Activated naive CD8-positive, alpha-beta T cell treated with anti-CD3 and anti-CD28 coated beads, Interleukin-2, amount 10 ng/mL, durations not matched to agents 7 days and 5 days (primary cell): ENCODE results near the gene CIB1. TPM values are rescaled to one million over a fixed set of nuclear protein-coding genes. Genes with fewer than 3 reads are reported as not detected.
"Not testable (repeated sequence)": the region's sequence is repeated elsewhere in the genome, so short reads cannot be mapped to it uniquely, and the experiment has no call there.

ENCODE experiments used
- ATAC-seq: fragments of 150-1000 bp; cut with Tn5 transposase; one replicate; pipeline ENCODE4 v1.10.0; 2021; ENCODE audit warnings: low read depth, moderate library complexity
- POLR2A ChIA-PET: fragments of 350-600 bp; sonication (Branson Sonifier 250); formaldehyde crosslinking; loops from one replicate; lab custom pipeline; 2021; ENCODE audit warnings: antibody characterized with exemption; lab: Charles Lee
- DNase-seq: peaks from one replicate; pipeline ENCODE4 v3.0.0; 2021
- H3K27ac Mint-ChIP-seq: one replicate; pipeline ENCODE4 v1.8.0; 2022; ENCODE audit warnings: mild to moderate bottlenecking, mixed read lengths
- H3K27me3 Mint-ChIP-seq: one replicate; pipeline ENCODE4 v1.8.0; 2022; ENCODE audit warnings: mild to moderate bottlenecking, moderate library complexity, mixed read lengths
- H3K36me3 Mint-ChIP-seq: one replicate; pipeline ENCODE4 v1.8.0; 2021; ENCODE audit warnings: mild to moderate bottlenecking, mixed read lengths
- H3K4me1 Mint-ChIP-seq: one replicate; pipeline ENCODE4 v1.8.0; 2021; ENCODE audit warnings: mixed read lengths
- H3K4me3 Mint-ChIP-seq: one replicate; pipeline ENCODE4 v1.8.0; 2022; ENCODE audit warnings: mild to moderate bottlenecking, moderate library complexity, mixed read lengths
- H3K9me3 Mint-ChIP-seq: one replicate; pipeline ENCODE4 v1.8.0; 2021; ENCODE audit warnings: mixed read lengths
- total RNA-seq, 2 experiments: library from RNA; stranded (reverse); gene quantifications; one replicate each; pipeline ENCODE4 v1.2.3, GENCODE V29; 2021

The CIB1 gene
- total RNA-seq: 100 to 1,000 TPM; 129 to 130 TPM

DNA sequence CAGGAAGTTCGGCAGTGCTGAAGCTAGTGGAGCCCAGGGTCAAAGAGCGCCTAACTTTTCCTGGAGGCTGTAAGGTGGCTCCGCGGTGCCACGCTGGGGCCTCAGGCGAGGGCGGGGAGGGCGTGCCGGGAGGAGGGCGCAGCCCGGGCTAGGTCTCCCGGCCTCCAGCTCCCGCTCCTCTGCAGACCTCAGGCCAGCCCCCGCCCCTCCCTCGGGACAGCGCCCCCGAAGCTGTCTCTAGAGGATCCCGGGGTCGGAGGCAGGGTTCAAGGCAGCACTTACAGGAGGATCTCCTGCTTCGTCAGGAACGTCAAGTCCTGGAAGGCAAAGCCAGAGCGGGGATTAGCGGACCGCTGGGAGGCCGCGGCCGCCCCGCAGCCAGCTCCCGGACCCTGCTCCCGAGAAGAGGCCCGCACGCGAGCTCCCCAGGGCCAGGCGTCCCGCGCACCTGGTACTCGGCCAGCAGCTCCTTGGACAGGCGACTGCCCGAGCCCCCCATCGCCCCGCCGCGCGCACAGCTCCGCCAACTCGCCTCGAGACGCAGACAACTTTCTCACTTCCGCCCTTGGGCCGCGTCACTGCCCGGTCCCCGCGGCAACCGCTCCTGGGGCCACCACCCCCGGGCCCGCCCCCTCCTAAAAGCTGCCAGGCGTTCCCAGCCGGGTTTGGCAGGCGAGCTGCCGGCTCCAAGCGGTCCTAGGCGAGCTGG is at the start of gene CIB1:
CIB1 (minus strand) TSS at position 555 of the 709 bp plus-strand sequence; CDS start at position 499, 56 bp downstream.
- POLR2A ChIA-PET: interaction anchor here (0.6 to 4.6 kb wide), 21 partner anchors 8 to 698 kb away, joined by 3 to 40 read pairs (median 4); partner anchors contain the start of genes IDH2, IQGAP1, NGRN and SEMA4B
- Mint-ChIP-seq H3K27ac (peak within 1 kb of the TSS; percentile 93), H3K4me3 (peak within 1 kb of the TSS; percentile 96), H3K9me3 (no peaks in the 10 kb centered on the region), H3K4me1 (peaks cover 45% of the 10 kb centered on the region), H3K27me3 (no peaks in the 10 kb centered on the region), H3K36me3 (peaks cover 23% of the 10 kb centered on the region)
- ATAC-seq (peak; percentile 82), DNase-seq (peak; percentile 73)

DNA sequence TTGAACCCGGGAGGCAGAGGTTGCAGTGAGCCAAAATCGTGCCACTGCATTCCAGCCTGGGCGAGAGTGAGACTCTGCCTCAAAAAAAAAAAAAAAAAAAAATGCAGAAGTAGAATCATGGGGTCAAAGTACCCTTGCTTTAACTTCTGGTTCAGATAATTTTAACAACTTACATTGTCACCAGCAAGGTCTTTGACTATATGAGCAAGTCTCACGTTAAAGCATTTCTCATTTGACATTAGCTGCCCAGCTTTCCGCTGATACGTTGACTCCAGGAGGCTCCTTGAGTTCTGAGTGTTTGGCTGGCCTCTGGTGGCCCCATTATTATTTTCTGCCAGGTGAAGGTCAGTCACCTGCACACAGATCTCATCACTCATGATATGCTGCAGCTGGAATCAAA is 47.9 kb upstream of the CIB1 start:
- ATAC-seq, H3K27ac Mint-ChIP-seq, H3K4me3 Mint-ChIP-seq, H3K36me3 Mint-ChIP-seq, DNase-seq, H3K9me3 Mint-ChIP-seq, H3K27me3 Mint-ChIP-seq, H3K4me1 Mint-ChIP-seq: not testable (repeated sequence)
- POLR2A ChIA-PET: interaction anchor here (0.7 kb wide), 1 partner anchor 12 kb away, joined by 5 read pairs; no protein-coding TSS in a partner anchor

DNA sequence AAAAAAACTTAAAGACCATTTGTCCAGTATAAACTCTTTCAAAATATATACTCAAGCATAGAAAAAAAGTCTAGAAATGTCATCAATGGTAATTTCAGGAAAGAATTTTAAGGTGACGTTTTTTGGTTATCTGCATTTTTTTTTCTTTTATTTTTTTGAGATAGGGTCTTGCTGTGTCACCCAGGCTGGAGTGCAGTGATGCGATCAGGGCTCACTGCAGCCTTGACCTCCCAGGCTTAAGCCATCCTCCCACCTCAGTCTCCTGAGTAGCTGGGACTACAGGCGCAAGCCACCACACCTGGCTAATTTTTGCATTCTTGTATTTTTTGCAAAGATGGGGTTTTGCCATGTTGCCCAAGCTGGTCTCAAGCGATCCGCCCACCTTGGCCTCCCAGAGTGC is 47.0 kb upstream of the CIB1 start:
- H3K4me3 Mint-ChIP-seq, H3K36me3 Mint-ChIP-seq, H3K4me1 Mint-ChIP-seq, DNase-seq, H3K9me3 Mint-ChIP-seq, ATAC-seq, H3K27me3 Mint-ChIP-seq, H3K27ac Mint-ChIP-seq: not testable (repeated sequence)
- POLR2A ChIA-PET: interaction anchor here (0.6 kb wide), 1 partner anchor 160 kb away, joined by 3 read pairs; no protein-coding TSS in a partner anchor

DNA sequence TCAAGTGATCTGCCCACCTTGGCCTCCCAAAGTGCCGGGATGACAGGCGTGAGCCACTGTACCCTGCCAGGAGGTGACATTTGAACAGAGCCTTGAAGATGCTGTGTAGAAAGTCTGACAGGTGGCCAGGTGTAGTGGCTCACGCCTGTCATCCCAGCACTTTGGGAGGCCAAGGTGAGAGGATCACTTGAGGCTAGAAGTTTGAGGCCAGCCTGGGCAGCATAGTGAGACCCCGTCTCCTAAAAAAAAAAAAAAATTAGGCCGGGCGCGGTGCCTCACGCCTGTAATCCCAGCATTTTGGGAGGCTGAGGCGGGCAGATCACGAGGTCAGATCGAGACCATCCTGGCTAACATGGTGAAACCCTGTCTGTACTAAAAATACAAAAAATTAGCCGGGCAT is 44.7 kb upstream of the CIB1 start:
- H3K27me3 Mint-ChIP-seq, POLR2A ChIA-PET, H3K9me3 Mint-ChIP-seq, DNase-seq, ATAC-seq, H3K4me3 Mint-ChIP-seq, H3K4me1 Mint-ChIP-seq, H3K27ac Mint-ChIP-seq, H3K36me3 Mint-ChIP-seq: not testable (repeated sequence)

DNA sequence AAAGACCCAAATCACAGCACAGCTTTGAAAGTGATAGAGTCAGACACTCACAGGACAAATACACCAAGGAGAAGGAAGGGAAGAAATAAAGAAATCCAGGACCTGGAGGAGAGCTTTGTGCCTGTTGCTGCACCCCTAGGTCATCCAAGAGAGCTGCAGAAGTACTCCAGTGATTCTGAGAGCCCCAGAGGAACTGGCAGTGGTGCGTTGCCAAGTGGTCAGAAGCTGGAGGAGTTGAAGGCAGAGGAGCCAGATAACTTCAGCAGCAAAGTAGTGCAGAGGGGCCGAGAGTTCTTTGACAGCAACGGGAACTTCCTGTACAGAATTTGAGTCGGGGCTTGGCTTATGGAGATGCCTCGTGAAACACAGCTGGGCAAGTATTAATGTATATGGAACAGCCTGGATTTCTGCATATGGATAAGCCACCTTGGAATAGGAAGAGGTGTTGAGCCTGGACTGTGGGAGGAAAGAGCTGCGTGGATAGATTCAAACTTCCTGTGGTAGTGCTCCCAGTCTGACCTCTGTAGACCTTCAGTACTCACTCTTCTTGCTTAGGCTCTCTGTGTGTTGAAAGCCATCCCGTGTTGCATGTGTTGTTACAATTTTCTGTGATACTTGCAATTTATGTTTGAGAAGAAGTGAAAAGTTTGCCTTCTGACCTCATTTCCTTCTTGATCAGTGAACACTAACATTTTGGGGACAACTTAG is 37.9 kb upstream of the CIB1 start:
- no peak overlapping the region for H3K27ac Mint-ChIP-seq
- POLR2A ChIA-PET: interaction anchor here (0.8 kb wide), 1 partner anchor 38 kb away, joined by 3 read pairs; the partner anchor contains the start of genes CIB1 and GDPGP1
- H3K36me3 Mint-ChIP-seq: peaks cover 26% of the 10 kb centered on the region
- H3K27me3 Mint-ChIP-seq: no peaks in the 10 kb centered on the region
- DNase-seq: peak; percentile 7
- H3K4me1 Mint-ChIP-seq: peaks cover 36% of the 10 kb centered on the region
- no peaks in the 10 kb centered on the region for H3K9me3 Mint-ChIP-seq
- no peak for ATAC-seq
- no peak overlapping the region for H3K4me3 Mint-ChIP-seq

DNA sequence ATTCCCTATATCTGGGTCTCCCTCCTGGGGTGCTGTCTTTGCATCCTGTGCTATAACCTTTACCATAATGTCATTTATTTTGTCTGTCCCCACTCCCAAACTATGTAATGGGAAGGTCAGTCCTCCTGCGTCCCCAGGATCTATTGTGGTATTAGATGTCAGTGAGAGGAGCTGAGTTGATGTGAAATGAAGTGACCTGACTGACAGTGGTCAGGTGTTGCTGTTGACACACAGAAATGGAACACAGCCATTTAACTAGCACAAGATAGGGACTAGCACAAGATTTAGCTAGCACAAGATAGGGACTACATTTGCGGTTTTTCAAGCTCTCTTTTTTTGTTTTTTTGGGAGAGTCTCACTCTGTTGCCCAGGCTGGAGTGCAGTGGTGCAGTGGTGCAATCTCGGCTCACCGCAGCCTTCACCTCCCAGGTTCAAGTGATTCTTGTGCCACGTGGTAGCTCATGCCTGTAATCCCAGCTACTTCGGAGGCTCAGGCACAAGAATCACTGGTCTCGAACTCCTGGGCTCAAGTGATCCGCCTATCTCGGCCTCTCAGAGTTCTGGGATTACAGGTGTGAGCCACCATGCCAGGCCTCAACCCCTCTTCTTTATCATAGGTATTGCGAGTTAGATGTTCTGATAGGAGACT is 36.9 kb upstream of the CIB1 start:
- Mint-ChIP-seq H3K27me3 (no peaks in the 10 kb centered on the region), H3K4me3 (no peak overlapping the region), H3K36me3 (peaks cover 24% of the 10 kb centered on the region), H3K9me3 (no peaks in the 10 kb centered on the region), H3K4me1 (peaks cover 34% of the 10 kb centered on the region), H3K27ac (no peak overlapping the region)
- POLR2A ChIA-PET: interaction anchor here (0.5 kb wide), 2 partner anchors 10 to 12 kb away, joined by 4 to 5 read pairs; no protein-coding TSS in a partner anchor
- no peak for DNase-seq
- no peak for ATAC-seq

DNA sequence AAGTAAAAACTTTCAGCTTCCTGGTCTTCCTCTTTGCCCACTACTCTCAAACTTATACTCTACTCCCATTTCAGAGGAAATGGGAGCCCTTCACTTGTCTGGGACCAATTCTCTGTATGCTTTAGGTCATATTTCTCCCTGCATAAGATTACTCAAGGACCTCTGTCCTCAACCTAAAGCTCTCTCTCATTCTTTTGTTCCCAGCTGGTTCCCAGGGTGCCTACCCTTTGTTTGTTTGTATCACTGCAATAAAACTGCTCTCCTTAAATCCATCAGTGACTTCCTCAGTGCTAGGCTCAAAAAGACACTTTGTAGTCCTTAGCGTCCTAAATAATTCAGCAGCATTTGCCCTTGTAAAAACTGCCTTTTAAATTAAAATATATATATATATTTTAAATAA is 34.7 kb upstream of the CIB1 start:
- POLR2A ChIA-PET: interaction anchor here (1.0 to 2.3 kb wide), 3 partner anchors 35 to 68 kb away, joined by 4 to 9 read pairs (median 8); partner anchors contain the start of genes CIB1, GDPGP1 and SEMA4B
- Mint-ChIP-seq H3K27ac (peak overlapping the region; percentile 52), H3K4me1 (peaks cover 42% of the 10 kb centered on the region), H3K9me3 (no peaks in the 10 kb centered on the region), H3K27me3 (no peaks in the 10 kb centered on the region), H3K36me3 (peaks cover 20% of the 10 kb centered on the region), H3K4me3 (peak overlapping the region; percentile 59)
- no peak for ATAC-seq
- no peak for DNase-seq

DNA sequence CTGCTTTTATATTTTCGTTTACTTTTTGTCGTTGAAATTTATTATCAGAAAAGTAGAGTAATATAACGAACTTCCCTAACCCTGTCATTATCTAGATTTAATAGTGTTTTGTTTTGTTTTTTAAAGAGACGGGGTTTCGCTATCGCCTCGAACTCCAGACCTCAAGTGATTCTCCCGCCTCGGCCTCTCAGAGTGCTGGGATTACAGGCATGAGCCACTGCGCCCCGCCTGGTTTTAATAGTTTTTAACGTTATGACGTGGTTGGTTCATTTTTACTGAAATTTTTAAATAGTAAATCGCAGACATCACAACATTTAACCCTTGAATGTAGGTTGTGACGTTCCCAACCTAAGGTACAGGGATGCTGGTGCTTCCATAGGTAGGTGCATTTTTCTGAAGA is 32.7 kb upstream of the CIB1 start:
- peaks cover 17% of the 10 kb centered on the region for H3K36me3 Mint-ChIP-seq
- ATAC-seq: no peak
- H3K4me1 Mint-ChIP-seq: peaks cover 37% of the 10 kb centered on the region

DNA sequence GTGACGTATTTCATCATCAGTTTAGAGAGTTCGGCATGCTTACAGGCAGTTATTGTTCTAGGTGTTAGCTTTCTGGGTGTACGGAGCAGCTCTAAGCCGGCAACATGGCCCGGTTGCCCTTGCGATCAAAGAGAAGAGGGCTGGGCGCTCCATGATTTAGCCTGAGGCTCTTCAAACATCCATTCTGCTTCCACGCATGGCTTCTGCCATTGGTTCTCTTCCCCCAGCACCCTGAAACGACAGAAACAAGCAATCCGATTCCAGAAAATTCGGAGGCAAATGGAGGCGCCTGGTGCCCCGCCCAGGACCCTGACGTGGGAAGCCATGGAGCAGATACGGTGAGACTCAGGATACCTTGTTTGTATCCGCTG is 32.3 kb upstream of the CIB1 start:
- DNase-seq (peak; percentile 67), ATAC-seq (peak; percentile 22)
- Mint-ChIP-seq H3K27me3 (no peaks in the 10 kb centered on the region), H3K4me1 (peaks cover 33% of the 10 kb centered on the region), H3K9me3 (no peaks in the 10 kb centered on the region), H3K4me3 (peak overlapping the region; percentile 96), H3K36me3 (peaks cover 15% of the 10 kb centered on the region), H3K27ac (peak overlapping the region; percentile 98)
- POLR2A ChIA-PET: interaction anchor here (0.7 to 1.4 kb wide), 10 partner anchors 14 to 1214 kb away, joined by 3 to 29 read pairs (median 3); partner anchors contain the start of genes CIB1, GDPGP1, HDDC3 and IQGAP1

More for the DNA sequence above, 32.7 kb upstream of the CIB1 start:
- DNase-seq: no peak
- Mint-ChIP-seq H3K27me3 (no peaks in the 10 kb centered on the region), H3K9me3 (no peaks in the 10 kb centered on the region), H3K4me3 (peak overlapping the region; percentile 96), H3K27ac (peak overlapping the region; percentile 98)
- POLR2A ChIA-PET: interaction anchor here (0.7 to 1.4 kb wide), 7 partner anchors 14 to 666 kb away, joined by 3 to 29 read pairs (median 4); partner anchors contain the start of genes CIB1, GDPGP1, HDDC3 and IQGAP1

DNA sequence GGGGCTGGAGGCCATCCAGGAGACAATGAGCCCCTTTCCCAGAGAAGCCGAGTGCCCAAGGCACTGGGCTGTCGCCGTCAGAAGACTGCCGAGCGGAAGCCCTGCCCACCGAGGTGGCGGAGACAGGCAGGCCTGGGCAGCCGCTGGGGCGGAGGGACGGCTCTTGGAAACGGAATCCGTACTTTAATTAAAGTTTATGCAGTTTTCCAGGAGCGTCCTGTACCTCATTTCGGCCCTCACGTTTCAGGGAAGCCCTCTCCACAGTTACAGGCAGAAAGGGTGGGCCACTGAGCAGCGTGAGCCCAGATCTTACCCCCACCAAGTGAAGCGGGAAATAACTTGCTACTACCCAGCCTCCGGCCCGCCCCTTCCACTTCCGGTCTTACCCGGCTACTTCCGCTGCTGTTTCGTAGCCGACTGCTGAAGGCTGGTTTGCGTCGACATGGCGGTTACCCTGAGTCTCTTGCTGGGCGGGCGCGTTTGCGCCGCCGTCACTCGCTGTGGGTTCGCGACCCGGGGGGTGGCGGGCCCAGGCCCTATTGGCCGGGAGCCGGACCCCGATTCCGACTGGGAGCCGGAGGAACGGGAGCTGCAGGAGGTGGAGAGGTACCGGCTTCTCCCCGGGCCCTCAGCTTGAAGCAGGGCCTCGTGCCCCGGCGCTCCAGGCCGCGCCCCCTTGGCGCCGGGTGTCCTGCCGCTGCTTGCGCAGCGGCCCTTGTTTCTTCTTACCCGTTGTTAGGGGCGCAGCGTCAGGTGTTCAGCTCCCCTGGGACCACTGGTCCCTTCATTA is 31.7 kb upstream of the CIB1 start, which contains the start of gene NGRN:
NGRN (plus strand) TSS at position 402 of the 790 bp plus-strand sequence; CDS start at position 443, 41 bp downstream.
- no peaks in the 10 kb centered on the region for H3K9me3 Mint-ChIP-seq
- H3K27me3 Mint-ChIP-seq: no peaks in the 10 kb centered on the region
- peaks cover 32% of the 10 kb centered on the region for H3K4me1 Mint-ChIP-seq
- POLR2A ChIA-PET: interaction anchor here (0.7 to 1.4 kb wide), 10 partner anchors 13 to 1214 kb away, joined by 3 to 29 read pairs (median 3); partner anchors contain the start of genes CIB1, GDPGP1, HDDC3 and IQGAP1
- H3K4me3 Mint-ChIP-seq: peak within 1 kb of the TSS; percentile 96
- peak within 1 kb of the TSS; percentile 98 for H3K27ac Mint-ChIP-seq
- H3K36me3 Mint-ChIP-seq: peaks cover 15% of the 10 kb centered on the region
- DNase-seq (peak; percentile 93), ATAC-seq (peak; percentile 89)

DNA sequence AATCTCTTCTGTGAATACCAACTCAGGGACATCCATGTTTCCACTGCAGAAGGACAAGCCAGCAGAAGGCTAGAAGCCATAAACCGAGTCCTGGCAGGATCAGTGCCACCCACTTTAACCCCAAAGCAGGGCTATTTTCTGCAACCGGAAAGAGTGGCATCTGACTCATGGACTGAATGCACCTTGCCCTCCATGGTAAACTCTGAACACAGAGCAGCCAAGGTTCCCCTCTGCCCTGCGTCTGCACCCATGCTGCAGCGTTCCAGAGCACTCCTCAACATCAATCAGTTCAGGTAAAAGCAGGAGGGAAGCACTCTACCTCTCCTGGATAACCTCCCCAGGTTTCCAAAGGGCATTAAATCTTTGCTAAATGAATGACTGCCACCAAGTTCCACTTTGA is 30.9 kb upstream of the CIB1 start:
- POLR2A ChIA-PET: interaction anchor here (2.8 kb wide), 1 partner anchor 31 kb away, joined by 9 read pairs; the partner anchor contains the start of genes CIB1 and GDPGP1
- peak; percentile 33 for DNase-seq
- H3K27ac Mint-ChIP-seq: peak overlapping the region; percentile 98
- peaks cover 27% of the 10 kb centered on the region for H3K4me1 Mint-ChIP-seq
- H3K27me3 Mint-ChIP-seq: no peaks in the 10 kb centered on the region
- H3K9me3 Mint-ChIP-seq: no peaks in the 10 kb centered on the region
- H3K36me3 Mint-ChIP-seq: peaks cover 9% of the 10 kb centered on the region
- no peak for ATAC-seq
- peak overlapping the region; percentile 96 for H3K4me3 Mint-ChIP-seq

DNA sequence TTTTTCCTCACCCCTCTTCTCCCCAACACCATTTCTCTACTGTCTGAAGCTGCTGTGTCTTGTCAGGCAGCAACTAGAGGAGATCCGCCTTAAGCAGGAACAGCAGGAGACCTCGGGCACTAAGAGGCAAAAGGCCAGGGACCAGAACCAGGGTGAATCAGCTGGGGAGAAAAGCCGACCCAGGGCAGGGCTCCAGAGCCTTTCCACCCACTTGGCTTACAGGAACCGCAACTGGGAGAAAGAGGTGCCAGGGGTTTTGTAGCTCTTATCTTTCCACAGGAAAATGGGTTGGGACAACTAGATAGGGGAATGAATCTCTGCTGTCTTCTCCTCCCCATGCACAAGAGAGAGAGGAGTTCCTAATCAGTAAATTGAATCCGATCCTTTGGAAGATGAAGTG is 28.7 kb upstream of the CIB1 start:
- POLR2A ChIA-PET: interaction anchor here (1.2 to 2.8 kb wide), 2 partner anchors 13 to 29 kb away, joined by 3 to 9 read pairs; partner anchors contain the start of genes CIB1, GDPGP1 and TTLL13
- H3K4me3 Mint-ChIP-seq: no peak overlapping the region

More for the DNA sequence above, 28.7 kb upstream of the CIB1 start:
- H3K27ac Mint-ChIP-seq: no peak overlapping the region
- H3K27me3 Mint-ChIP-seq: no peaks in the 10 kb centered on the region
- no peaks in the 10 kb centered on the region for H3K9me3 Mint-ChIP-seq
- no peaks in the 10 kb centered on the region for H3K36me3 Mint-ChIP-seq
- H3K4me1 Mint-ChIP-seq: peaks cover 16% of the 10 kb centered on the region
- no peak for ATAC-seq
- no peak for DNase-seq
